Heart left ventricle (tissue), 16 donors: ENCODE data around the gene SIPA1. TPM values are rescaled to one million over a fixed set of nuclear protein-coding genes. Genes with fewer than 3 reads are reported as not detected.

Source experiments
- ATAC-seq, 4 donors: fragments of 200-7000 bp; cut with Tn5 transposase; one replicate each; pipeline ENCODE4 v1.9.1; 2020 to 2022; ENCODE audit warnings: moderate library complexity in 4 of 4, mild to moderate bottlenecking in 3 of 4, moderate number of reproducible peaks in 1 of 4
- DNase-seq, 5 donors: peaks; one replicate each; pipeline ENCODE4 v3.0.0-alpha.2; 2020
- H3K27ac ChIP-seq, 12 donors: fragments of 200-600 bp; sonication (generic) in 4 of 12; one replicate each; pipeline versions ENCODE4 v1.5.0 to v1.8.0; 2016 to 2022; ENCODE audit warnings: mild to moderate bottlenecking in 2 of 12
- H3K27me3 ChIP-seq, 9 donors: fragments of 200-600 bp; sonication (generic) in 2 of 9; one replicate each; pipeline versions ENCODE4 v1.5.1 to v1.8.0; 2016 to 2022; ENCODE audit warnings: mild to moderate bottlenecking in 3 of 9
- H3K36me3 ChIP-seq, 9 donors: fragments of 200-600 bp; sonication (generic) in 2 of 9; one replicate each; pipeline versions ENCODE4 v1.5.0 to v1.8.0; 2018 to 2022; ENCODE audit warnings: mild to moderate bottlenecking in 2 of 9
- H3K4me1 ChIP-seq, 12 donors: fragments of 200-600 bp; sonication (generic) in 4 of 12; one replicate each; pipeline versions ENCODE4 v1.5.0 to v1.8.0; 2016 to 2022; ENCODE audit warnings: mild to moderate bottlenecking in 3 of 12
- H3K4me3 ChIP-seq, 12 donors: fragments of 200-600 bp; sonication (generic) in 4 of 12; one replicate each; pipeline versions ENCODE4 v1.5.0 to v1.8.0; 2017 to 2022; ENCODE audit warnings: mild to moderate bottlenecking in 9 of 12, moderate library complexity in 4 of 12
- H3K9me3 ChIP-seq, 12 donors: fragments of 200-600 bp; sonication (generic) in 4 of 12; one replicate each; pipeline versions ENCODE4 v1.5.0 to v1.8.0; 2016 to 2022; ENCODE audit warnings: mild to moderate bottlenecking in 1 of 12
- CTCF ChIP-seq, 12 donors: fragments of 200-600 bp; sonication (generic) in 4 of 12; IDR thresholded peaks; one replicate each; pipeline versions ENCODE4 v1.5.0 to v1.8.0; 2018 to 2022; ENCODE audit warnings: antibody characterized with exemption in 12 of 12, mild to moderate bottlenecking in 5 of 12
- POLR2A ChIP-seq, 2 donors: fragments of 450-650 bp; IDR thresholded peaks; one replicate each; pipeline ENCODE4 v1.6.1; 2017; ENCODE audit warnings: antibody characterized with exemption in 2 of 2, mild to moderate bottlenecking in 2 of 2, moderate library complexity in 2 of 2
- WGBS, 4 donors: extraction: QIAGEN DNeasy Blood & Tissue Kit in 2 of 4; methylation state at CpG; one replicate each; pipeline versions ENCODE4 v1.1.5 to v1.1.7; 2013 to 2018; 5-methylcytosine and 5-hydroxymethylcytosine counted together
- intact Hi-C, 10 donors: fragments of 100-400 bp; cut with DNase I; formaldehyde crosslinking; loops; one replicate each; pipeline versions ENCODE4 v1.11.1 to v1.14.2; 2022
- polyA plus RNA-seq, 2 donors: library from polyadenylated mRNA; stranded (reverse); fragments of 200-250 nt; gene quantifications; one replicate each; pipeline ENCODE4 v1.2.3, GENCODE V29; 2013
- total RNA-seq, 9 donors: library from RNA; depleted of rRNA in 2 of 9; stranded (reverse); fragments of >200 nt in 2 of 9; fragmentation: NEBNext Ultra II Directional in 3 of 9; extraction: Animal tissue kit (Norgen Biotek cat#: 25700) in 3 of 9; gene quantifications; one replicate each; pipeline versions ENCODE4 v1.1.0 to v1.2.4, GENCODE V29; 2016 to 2023
- donor health status: ischemic (EF 13 %, LVEDD 7.1; RV severe dilation, severe dysfunction).
- donor health status: healthy with polysubstance abuse.
- donor health status: DM: no; HTN: yes; CAD: no.
- donor health status: DM: no; HTN: no; CAD: no.
- donor health status: ischemic (EF 25% LVEDD 6.9; RV normal size, moderate dysfunction).
- donor health status: ischemic (EF 25% LVEDD 5.7; RV mildly dilated, moderate dysfunction).
- donor health status: healthy.
- donor health status: DM: yes; HTN: yes; CAD: no.
- donor health status: ischemic (EF 35%, LVEDD 5.7; RV mildly dilated, moderate dysfunction).
- donor health status: nonischemic (EF 11% LVEDD 7.7; RV severe dilation, severe dysfunction).
- donor health status: DM: yes; HTN: yes; CAD: no.
- donor health status: PGD.
- donor health status: ischemic (EF 29% LVEDD 5.4; RV normal size, mild dysfunction).
- donor health status: nonischemic (EF 23%, LVEDD 6.1; RV moderate dilation, normal function).

SIPA1 gene
- total and polyA plus RNA-seq, 11 donors, result 17.0 to 63.3 (median 26.5) TPM

GRCh38 chr11:65599216-65599954, 38.5 kb upstream of the SIPA1 start:
- Histone ChIP-seq H3K4me3 (no peak overlapping the region), H3K36me3 (peaks cover 2 to 78% (median 66%) of the 10 kb centered on the region in 9 donors), H3K4me1 (peaks cover 0 to 21% (median 8%) of the 10 kb centered on the region in 12 donors), H3K27me3 (no peaks in the 10 kb centered on the region), H3K27ac (no peak overlapping the region), H3K9me3 (no peaks in the 10 kb centered on the region)
- no peak for ATAC-seq
- WGBS, 4 donors, result 87 to 90% (median 87%) methylated on average over 30 to 49 of the region's 49 CpGs
- intact Hi-C loops, result loop anchor here in 3 of 10 donors (5.0 to 10.0 kb wide), 3 partner anchors 55 to 225 kb away; no protein-coding TSS in a partner anchor
- TF ChIP-seq CTCF (IDR thresholded peaks at IDR 0.05) (no peak), POLR2A (IDR thresholded peaks at IDR 0.05) (no peak)
- DNase-seq, result no peak

- DNase-seq (no peak), ATAC-seq (no peak)
- Histone ChIP-seq H3K36me3 (peaks cover 2 to 83% (median 71%) of the 10 kb centered on the region in 9 donors), H3K27me3 (no peaks in the 10 kb centered on the region), H3K9me3 (no peaks in the 10 kb centered on the region), H3K4me1 (peaks cover 0 to 19% (median 8%) of the 10 kb centered on the region in 12 donors), H3K27ac (no peak overlapping the region), H3K4me3 (no peak overlapping the region)
- WGBS, 4 donors, result 82 to 97% (median 95%) methylated on average over 5 to 6 of the region's 6 CpGs
- TF ChIP-seq POLR2A (IDR thresholded peaks at IDR 0.05) (no peak), CTCF (IDR thresholded peaks at IDR 0.05) (no peak)
- intact Hi-C loops, result loop anchor here in 3 of 10 donors (5.0 to 10.0 kb wide), 3 partner anchors 55 to 225 kb away; no protein-coding TSS in a partner anchor
These were observed 38.0 kb upstream of the SIPA1 start for GRCh38 chr11:65599955-65600246.

- H3K27me3 ChIP-seq, result no peaks in the 10 kb centered on the region
- no peak overlapping the region for H3K27ac ChIP-seq
- H3K4me1 ChIP-seq, result peaks cover 4 to 48% (median 25%) of the 10 kb centered on the region in 12 donors
- no peak overlapping the region for H3K4me3 ChIP-seq
- TF ChIP-seq POLR2A (IDR thresholded peaks at IDR 0.05) (no peak), CTCF (IDR thresholded peaks at IDR 0.05) (no peak)
- 92 to 100% (median 97%) methylated on average over 1 of the region's 1 CpG for WGBS, 4 donors
- H3K9me3 ChIP-seq, result no peaks in the 10 kb centered on the region
- intact Hi-C loops, result no loop called here
- ATAC-seq, result no peak
- H3K36me3 ChIP-seq, result peaks cover 0 to 98% (median 84%) of the 10 kb centered on the region in 9 donors
- DNase-seq, result no peak
These were observed 33.6 kb upstream of the SIPA1 start for GRCh38 chr11:65604258-65604657.

GRCh38 chr11:65606876-65607613, 30.9 kb upstream of the SIPA1 start:
- intact Hi-C loops, result loop anchor here in 1 of 10 donors (2.0 kb wide), 1 partner anchor 30 kb away; the partner anchor contains the start of gene EHBP1L1
- TF ChIP-seq CTCF (IDR thresholded peaks at IDR 0.05) (no peak), POLR2A (IDR thresholded peaks at IDR 0.05) (peak in 1 of 2 donors; percentile 19)
- no peaks in the 10 kb centered on the region for H3K27me3 ChIP-seq
- WGBS, 4 donors, result 16 to 21% (median 18%) methylated on average over 15 to 67 of the region's 67 CpGs
- H3K4me1 ChIP-seq, result peaks cover 4 to 76% (median 44%) of the 10 kb centered on the region in 12 donors
- peak overlapping the region in 10 of 12 donors; percentile 17 to 56 (median 40) for H3K4me3 ChIP-seq
- DNase-seq (peak; percentile 93 to 96 (median 96)), ATAC-seq (peak; percentile 90 to 97 (median 96))
- peak overlapping the region; percentile 29 to 89 (median 74) for H3K27ac ChIP-seq
- no peaks in the 10 kb centered on the region for H3K9me3 ChIP-seq
- H3K36me3 ChIP-seq, result peaks cover 0 to 94% (median 73%) of the 10 kb centered on the region in 9 donors
